Osteoblast (primary cell): Measurements from ENCODE around the gene ITGA6. TPM values are rescaled to one million over a fixed set of nuclear protein-coding genes. Genes with fewer than 3 reads are reported as not detected.
"Not testable (repeated sequence)": the region's sequence is repeated elsewhere in the genome, so short reads cannot be mapped to it uniquely, and the experiment has no call there.

Experiments
- DNase-seq: peaks from one replicate; pipeline ENCODE4 v3.0.0; 2011; ENCODE audit warnings: low spot score, mixed read lengths; ENCODE audit not compliant: insufficient read length; ENCODE audit errors: missing footprints
- H2AFZ ChIP-seq: 2 replicates; pipeline ENCODE4 v1.6.0; 2011; ENCODE audit warnings: mild to moderate bottlenecking, low read length
- H3K27ac ChIP-seq: 2 replicates; pipeline ENCODE4 v1.5.1; 2011; ENCODE audit warnings: mild to moderate bottlenecking, low read depth, low read length, moderate library complexity
- H3K27me3 ChIP-seq: 2 replicates; pipeline ENCODE4 v1.6.0; 2012; ENCODE audit warnings: mild to moderate bottlenecking, control low read depth, inconsistent platforms, low read length, moderate library complexity; ENCODE audit not compliant: insufficient read depth
- H3K36me3 ChIP-seq: 2 replicates; pipeline ENCODE4 v1.5.1; 2011; ENCODE audit warnings: mild to moderate bottlenecking, low read length, control low read depth, moderate library complexity; ENCODE audit not compliant: insufficient read depth
- H3K4me1 ChIP-seq: 2 replicates; pipeline ENCODE4 v1.5.1; 2011; ENCODE audit warnings: mild to moderate bottlenecking, low read length, control low read depth, moderate library complexity; ENCODE audit not compliant: insufficient read depth
- H3K4me2 ChIP-seq: 2 replicates; pipeline ENCODE4 v1.6.0; 2011; ENCODE audit warnings: mild to moderate bottlenecking, low read length; ENCODE audit not compliant: insufficient read depth
- H3K4me3 ChIP-seq: fragments of 200-600 bp; sonication (generic); 3 replicates; pipeline ENCODE4 v1.5.1; 2012; ENCODE audit warnings: mild to moderate bottlenecking, low read length, inconsistent platforms; ENCODE audit not compliant: insufficient read depth
- H3K79me2 ChIP-seq: 2 replicates; pipeline ENCODE4 v1.6.0; 2012; ENCODE audit warnings: mild to moderate bottlenecking, low read length, control low read depth, inconsistent platforms; ENCODE audit not compliant: insufficient read depth
- H3K9me3 ChIP-seq: 2 replicates; pipeline ENCODE4 v1.5.1; 2011; ENCODE audit warnings: low read depth, low read length, control low read depth
- H4K20me1 ChIP-seq: 2 replicates; pipeline ENCODE4 v1.6.0; 2012; ENCODE audit warnings: mild to moderate bottlenecking, low read length, control low read depth; ENCODE audit not compliant: insufficient read depth
- total RNA-seq: library from RNA; depleted of rRNA; stranded (reverse); fragments of >200 nt; gene quantifications from 2 replicates; pipeline ENCODE4 v1.2.3, GENCODE V29; 2012
- TF ChIP-seq, protein P1 (sequence below): IDR thresholded peaks from 2 replicates; pipeline ENCODE4 v1.5.1; 2011; ENCODE audit warnings: mild to moderate bottlenecking, low read depth, low read length, moderate library complexity; ENCODE audit errors: extremely low read depth

Gene ITGA6
- total RNA-seq, 1 donor: 9.0 TPM

DNA sequence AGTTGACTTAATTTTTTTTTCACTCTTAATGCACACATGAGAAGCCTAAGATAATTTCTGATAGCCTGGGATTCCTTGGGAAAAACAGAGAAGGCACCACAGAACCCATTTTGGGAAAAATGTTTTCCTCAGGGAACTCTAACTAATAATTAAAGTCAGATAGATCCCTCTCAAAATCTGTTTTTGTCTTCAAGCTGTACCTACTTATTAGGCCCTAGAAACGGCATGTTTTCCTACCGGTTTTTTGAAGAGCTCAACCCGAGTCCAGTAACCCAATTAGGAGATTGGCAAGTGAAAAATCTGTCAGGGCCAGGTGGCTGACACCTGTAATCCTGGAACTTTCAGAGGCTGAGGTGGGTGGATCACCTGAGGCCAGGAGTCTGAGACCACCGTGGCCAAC, 112.4 kb downstream of the ITGA6 start:
- TF ChIP-seq, protein P1, sequence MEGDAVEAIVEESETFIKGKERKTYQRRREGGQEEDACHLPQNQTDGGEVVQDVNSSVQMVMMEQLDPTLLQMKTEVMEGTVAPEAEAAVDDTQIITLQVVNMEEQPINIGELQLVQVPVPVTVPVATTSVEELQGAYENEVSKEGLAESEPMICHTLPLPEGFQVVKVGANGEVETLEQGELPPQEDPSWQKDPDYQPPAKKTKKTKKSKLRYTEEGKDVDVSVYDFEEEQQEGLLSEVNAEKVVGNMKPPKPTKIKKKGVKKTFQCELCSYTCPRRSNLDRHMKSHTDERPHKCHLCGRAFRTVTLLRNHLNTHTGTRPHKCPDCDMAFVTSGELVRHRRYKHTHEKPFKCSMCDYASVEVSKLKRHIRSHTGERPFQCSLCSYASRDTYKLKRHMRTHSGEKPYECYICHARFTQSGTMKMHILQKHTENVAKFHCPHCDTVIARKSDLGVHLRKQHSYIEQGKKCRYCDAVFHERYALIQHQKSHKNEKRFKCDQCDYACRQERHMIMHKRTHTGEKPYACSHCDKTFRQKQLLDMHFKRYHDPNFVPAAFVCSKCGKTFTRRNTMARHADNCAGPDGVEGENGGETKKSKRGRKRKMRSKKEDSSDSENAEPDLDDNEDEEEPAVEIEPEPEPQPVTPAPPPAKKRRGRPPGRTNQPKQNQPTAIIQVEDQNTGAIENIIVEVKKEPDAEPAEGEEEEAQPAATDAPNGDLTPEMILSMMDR: no peak
- H2AFZ ChIP-seq: no peak overlapping the region
- H3K4me3 ChIP-seq: no peak overlapping the region
- no peaks in the 10 kb centered on the region for H3K27me3 ChIP-seq
- no peaks in the 10 kb centered on the region for H3K79me2 ChIP-seq
- H3K9me3 ChIP-seq: no peaks in the 10 kb centered on the region
- no peak overlapping the region for H3K27ac ChIP-seq
- no peak for DNase-seq
- no peaks in the 10 kb centered on the region for H3K36me3 ChIP-seq
- H4K20me1 ChIP-seq: no peaks in the 10 kb centered on the region
- no peaks in the 10 kb centered on the region for H3K4me1 ChIP-seq
- H3K4me2 ChIP-seq: no peak overlapping the region

DNA sequence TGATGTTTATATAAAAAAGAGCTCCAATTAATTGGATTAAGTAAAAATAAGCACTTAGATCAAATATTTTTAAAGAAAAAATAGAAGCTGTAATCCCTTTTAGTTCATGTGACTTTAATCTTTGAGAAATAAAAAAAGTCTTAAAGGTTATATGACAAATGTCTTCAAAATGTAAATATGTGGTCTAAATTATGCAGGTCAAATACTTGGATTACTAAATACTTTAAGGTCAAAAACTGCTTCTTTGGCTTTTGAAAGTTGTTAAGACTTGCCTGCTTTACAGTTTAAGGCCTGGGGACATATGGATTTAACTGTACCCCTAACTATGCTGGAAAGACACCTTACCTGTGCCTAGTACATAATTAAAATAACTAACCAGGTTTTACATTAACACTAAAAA, 113.0 kb downstream of the ITGA6 start:
- H3K4me2 ChIP-seq: no peak overlapping the region
- no peak for DNase-seq
- TF ChIP-seq, protein P1: no peak
- H4K20me1 ChIP-seq: no peaks in the 10 kb centered on the region
- no peak overlapping the region for H2AFZ ChIP-seq
- no peaks in the 10 kb centered on the region for H3K27me3 ChIP-seq
- H3K27ac ChIP-seq: no peak overlapping the region
- no peaks in the 10 kb centered on the region for H3K36me3 ChIP-seq
- H3K9me3 ChIP-seq: no peaks in the 10 kb centered on the region
- no peaks in the 10 kb centered on the region for H3K4me1 ChIP-seq
- H3K4me3 ChIP-seq: no peak overlapping the region
- no peaks in the 10 kb centered on the region for H3K79me2 ChIP-seq

DNA sequence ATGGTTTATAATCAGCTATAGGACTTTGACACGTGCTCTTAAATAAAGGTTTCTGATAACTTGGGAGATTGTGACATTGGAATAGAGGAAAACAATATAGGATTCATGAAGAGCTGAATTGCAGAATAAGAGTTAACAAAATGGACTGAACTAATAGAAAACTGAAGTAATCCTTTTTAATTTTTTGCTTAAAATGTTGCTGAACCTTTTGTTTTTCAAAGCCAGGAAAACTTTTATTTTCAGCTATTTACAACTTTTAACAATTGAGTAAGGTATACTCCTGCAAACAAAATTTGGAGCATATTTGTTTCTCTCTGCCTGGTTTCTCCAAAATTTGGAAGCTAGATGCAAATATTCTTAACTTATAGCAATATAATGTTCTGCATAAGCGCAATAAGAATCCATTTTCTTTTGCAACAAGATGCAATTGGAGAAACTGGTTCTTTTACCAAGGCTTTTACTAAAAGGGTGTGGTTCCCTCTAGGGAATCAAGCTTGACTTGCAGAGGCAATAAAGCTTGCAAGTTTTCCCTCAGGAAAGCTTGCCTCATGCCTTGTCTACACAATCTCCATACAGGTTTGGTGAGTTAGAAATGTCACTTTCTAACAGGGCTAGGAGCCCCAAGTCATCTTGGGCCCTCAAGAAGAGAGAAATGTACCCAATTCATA, 118.2 kb downstream of the ITGA6 start:
- TF ChIP-seq, protein P1: no peak
- no peak for DNase-seq

DNA sequence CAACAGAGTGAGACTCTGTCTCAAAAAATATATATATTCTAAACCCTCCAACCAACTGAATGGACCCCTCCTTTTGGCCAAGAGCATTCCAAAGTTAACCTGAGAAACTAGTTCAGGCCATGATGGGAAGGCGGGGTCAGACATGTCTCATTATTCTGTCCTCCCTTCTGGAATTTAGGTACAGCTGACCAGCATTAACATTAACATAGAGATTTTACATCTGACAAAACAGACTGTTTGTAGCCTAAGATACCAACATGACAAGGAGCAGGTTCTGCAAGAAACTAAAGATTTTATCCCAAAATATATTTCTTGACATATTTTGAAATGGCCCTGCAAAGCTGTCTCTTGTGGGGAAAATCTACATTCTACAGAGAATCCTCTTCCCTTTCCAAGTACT, 121.7 kb downstream of the ITGA6 start:
- Histone ChIP-seq H3K4me3 (no peak overlapping the region), H2AFZ (no peak overlapping the region), H3K4me2 (no peak overlapping the region), H3K27ac (no peak overlapping the region), H3K36me3 (no peaks in the 10 kb centered on the region), H3K27me3 (no peaks in the 10 kb centered on the region), H3K9me3 (no peaks in the 10 kb centered on the region), H4K20me1 (no peaks in the 10 kb centered on the region), H3K79me2 (no peaks in the 10 kb centered on the region), H3K4me1 (peaks cover 15% of the 10 kb centered on the region)
- DNase-seq: no peak
- TF ChIP-seq, protein P1: no peak

More for the DNA sequence above, 118.2 kb downstream of the ITGA6 start:
- Histone ChIP-seq H3K79me2 (no peaks in the 10 kb centered on the region), H3K4me1 (no peaks in the 10 kb centered on the region), H3K9me3 (no peaks in the 10 kb centered on the region), H3K4me2 (no peak overlapping the region), H3K27me3 (no peaks in the 10 kb centered on the region), H4K20me1 (no peaks in the 10 kb centered on the region), H3K4me3 (no peak overlapping the region), H3K27ac (no peak overlapping the region), H3K36me3 (no peaks in the 10 kb centered on the region), H2AFZ (no peak overlapping the region)

DNA sequence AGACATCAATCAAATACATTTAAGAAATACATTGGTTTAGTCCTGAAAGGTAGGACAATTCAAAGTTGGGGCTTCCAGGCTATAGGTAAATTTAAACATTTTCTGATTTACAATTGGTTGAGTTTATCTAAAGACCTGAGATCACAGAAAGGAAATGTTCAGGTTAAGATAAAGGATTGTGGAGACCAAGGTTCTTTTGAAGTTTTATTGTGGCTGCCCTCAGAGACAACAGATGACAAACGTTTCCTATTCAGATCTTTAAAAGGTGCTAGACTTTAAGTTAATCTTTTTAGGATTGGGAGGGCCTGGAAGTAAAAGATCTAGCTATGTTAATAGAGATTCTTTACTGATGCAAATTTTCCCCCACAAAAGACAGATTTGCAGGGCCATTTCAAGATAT, 122.4 kb downstream of the ITGA6 start:
- H3K36me3 ChIP-seq, H3K9me3 ChIP-seq, H3K27me3 ChIP-seq, H3K27ac ChIP-seq, H3K4me2 ChIP-seq, H3K4me3 ChIP-seq, H4K20me1 ChIP-seq, DNase-seq, H3K79me2 ChIP-seq, H2AFZ ChIP-seq: not testable (repeated sequence)
- H3K4me1 ChIP-seq: peaks cover 15% of the 10 kb centered on the region
